GM11168 (cell line): ENCODE results near the gene DPEP3.

Experiments
- in situ Hi-C: fragments of 300-500 bp; cut with MboI; formaldehyde crosslinking; loops from one replicate; pipeline ENCODE4 v1.12.0; 2022; ENCODE audit warnings: low sequenced_read_pairs; ENCODE audit not compliant: unreplicated experiment

DPEP3 gene

GRCh38 chr16:67967958-67968399, 12.3 kb downstream of the DPEP3 start:
- in situ Hi-C loops: no loop called here

DNA sequence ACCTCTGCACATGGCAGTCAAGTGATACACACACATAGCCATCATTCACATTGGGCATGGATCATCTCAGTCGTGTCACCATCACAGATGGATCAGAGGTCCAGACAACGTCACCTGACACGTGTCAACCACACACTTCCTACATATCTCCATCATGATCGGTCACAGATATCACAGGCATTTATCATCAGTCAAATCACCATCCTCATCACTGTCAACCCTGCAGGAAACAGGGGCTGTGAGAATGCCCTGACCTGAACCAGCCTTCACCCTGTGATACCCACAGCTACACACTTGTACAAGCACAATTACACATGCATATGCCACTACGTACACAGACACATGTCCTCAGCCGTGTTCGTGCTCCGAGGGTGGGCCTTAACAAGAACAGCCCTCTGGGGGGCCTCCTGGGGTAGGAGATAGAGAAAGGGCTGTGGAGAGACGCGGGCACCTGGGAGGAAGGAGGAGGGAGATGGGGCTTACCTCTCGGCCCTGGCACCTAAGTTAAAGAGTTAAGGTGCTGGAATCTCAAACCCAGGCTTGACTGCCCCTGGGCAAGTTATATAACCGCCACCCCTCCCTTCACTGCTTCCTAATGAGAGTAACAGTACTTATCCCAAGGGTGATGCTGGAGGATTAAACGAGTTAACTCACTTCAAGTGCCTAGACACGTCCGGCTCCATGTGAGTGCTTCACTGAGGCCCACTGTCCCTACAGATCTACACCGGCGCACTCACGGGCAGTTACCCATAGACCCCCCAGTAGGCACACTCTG, 12.9 kb downstream of the DPEP3 start:
- in situ Hi-C loops: no loop called here

DNA sequence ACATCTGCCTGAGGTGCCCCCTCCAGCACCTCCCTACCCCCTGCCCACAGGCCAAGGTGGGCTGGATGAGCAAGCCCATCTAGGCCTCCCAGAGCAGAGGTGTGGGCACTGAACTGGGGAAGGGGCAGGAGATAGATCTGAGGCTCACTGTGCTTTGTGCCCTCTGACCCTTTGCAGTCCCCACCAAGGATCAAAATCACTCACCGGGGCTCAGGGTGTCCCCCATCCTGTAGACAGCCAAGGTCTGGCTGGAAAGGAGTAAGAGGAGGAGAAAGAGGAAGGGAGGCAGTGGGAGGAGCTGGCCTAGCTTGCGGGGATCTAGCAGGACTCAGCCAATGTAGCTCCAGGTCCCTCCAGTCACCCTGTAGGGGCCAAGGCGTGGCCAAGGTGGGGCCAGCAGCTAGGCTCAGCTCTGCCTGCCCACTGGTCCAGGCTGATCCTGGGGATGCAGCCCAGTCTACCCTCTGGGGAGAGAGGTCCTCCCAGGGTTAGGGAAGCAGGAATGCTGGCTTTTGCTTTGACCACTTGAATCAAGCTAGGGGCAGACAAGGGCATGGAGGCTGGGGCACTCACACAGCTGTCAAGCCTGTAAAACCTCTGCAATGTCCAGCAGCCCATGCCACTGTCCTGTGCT, 13.6 kb downstream of the DPEP3 start:
- in situ Hi-C loops: no loop called here

DNA sequence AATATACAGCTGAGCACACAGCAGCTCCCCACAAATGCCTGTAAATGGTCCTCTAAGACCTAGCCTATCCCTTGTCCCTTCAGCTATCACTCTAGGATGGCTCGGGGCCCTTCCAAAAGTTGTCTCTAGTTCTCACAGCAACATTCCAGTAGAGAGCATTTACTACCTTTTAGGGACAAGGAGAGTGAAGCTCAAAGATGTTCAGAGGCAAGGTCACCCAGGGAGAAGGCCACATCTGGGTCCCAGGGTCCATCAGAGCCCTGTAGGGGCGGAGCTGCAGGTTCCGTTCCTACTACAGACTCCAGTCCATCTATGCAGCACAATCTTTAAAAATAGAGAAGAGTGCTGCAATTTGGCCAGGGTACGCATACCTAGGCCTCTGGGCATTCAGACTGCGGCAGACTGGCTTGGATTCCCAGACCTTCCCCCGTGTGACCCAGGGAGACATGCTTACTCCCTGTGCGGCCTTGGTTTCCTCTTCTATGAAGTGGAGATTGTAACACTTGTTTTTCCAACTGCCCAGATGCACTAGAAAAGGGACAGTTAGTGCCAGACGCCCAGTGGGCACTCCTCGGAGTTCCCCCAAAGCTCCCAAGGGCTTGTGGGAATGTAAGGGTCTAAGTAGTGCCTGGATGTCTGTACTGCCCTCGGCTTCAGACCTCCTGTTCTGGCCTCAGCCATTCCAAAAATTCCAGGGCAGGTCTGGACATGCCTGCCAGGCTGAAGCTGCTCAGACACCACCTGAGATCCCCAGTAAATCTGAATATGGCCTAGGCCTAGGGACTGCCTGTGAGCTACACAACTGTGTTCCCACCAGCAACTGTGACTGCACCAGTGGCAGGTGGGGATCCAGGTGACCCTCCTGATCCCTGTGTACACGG, 14.4 kb downstream of the DPEP3 start:
- in situ Hi-C loops: no loop called here

DNA sequence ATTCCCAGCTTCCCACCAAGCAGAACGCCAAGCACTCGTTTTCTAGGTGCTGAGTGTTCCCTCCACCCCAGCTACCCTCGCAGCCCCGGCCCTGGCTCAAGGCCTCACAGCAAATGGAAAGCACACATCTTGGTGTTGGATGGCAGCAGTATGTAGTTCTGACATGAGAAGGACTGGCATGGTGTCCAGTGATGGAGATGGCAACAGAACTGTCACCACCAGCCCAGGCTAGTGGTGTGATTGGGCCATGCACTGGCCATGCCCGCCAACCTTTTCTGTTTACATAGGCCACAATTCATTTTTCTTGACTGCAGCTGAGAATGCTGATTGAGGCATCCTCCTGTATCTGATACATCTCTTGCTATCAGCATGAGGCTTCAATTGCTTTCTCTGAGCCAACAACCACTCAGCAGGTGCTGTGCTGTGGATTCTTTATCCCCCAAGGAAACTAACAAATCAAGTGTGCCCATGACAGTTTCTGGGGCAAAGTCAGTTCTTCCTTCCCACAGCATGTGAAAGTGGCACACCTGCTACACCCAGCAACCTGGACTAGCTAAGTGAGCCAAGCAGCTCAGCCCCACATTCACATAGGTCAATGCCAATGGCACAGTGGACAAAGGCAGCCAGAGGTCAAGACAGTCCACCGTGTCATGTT, 15.7 kb downstream of the DPEP3 start:
- in situ Hi-C loops: no loop called here

DNA sequence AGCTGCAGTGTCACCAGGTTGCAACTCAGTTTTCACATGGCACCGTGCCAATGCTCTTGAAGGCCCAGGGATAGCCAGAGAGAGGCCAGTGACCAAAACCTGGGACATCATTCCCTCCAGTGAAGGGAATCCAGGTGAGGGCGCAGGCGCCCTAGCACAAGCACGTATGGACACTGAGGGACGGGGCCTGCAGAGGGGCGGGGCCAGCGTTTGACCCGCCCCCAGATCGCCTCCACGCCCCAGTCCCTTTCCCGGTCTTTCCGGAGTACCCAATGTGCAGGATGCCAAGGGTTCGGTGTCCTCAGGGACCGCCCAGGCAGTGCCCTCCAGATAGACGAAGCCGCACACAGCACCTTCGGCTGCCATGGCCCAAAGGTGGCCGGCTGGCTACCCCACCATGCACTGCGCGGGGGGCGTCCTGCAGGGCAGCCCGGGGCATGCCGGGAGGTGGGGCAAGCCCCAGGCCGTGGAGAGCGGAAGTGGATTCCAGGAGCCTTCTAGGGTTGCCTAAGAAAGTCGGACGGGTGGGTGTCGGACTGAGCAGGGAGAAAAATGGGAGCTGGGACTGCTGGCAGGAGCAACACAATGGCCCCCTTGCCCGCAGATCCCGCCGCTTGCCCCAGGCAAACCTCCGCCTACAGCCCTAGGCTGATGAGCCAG, 16.5 kb downstream of the DPEP3 start:
- in situ Hi-C loops: no loop called here

DNA sequence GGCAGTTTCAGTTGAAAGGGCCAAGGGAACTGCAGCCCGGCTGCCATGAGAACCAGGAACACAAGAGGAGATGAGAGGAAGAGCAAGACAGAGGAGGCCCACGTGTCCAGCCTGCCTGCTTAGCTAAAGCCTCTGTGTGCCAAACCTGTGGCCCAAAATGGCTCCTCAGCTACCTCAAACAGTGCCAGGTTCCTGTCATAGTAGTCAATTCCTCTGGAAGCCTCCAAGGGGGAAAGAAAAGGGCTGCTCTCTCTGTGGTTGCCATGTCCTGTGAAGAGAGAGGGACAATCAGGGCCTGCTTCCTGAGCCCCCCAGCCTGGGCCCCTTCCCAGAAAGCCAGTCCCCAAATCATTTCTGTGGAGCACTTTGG, 17.0 kb downstream of the DPEP3 start:
- in situ Hi-C loops: no loop called here

- in situ Hi-C loops: no loop called here
Observed at GRCh38 chr16:67962135-67962534, 18.2 kb downstream of the DPEP3 start.

DNA sequence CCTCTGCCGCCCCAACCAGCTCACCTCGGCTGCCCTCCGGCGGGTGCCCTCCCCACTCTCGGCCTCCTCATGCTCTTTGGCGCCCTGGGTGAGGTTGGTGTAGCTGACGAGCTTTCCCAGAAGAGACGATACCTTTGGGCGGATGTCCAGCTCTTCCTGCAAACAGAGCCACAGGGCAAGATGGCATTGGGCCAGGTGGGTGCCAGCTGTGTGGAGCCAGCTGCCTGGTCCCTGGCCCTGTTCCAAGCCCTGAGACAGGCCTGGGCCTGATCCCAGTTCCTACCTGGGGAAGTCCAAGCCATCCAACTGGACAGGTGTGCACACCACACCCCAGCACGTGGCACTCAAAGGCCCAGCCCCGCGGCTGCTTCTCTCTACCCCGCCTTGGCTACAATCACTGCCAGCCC, 18.7 kb downstream of the DPEP3 start:
- in situ Hi-C loops: no loop called here

DNA sequence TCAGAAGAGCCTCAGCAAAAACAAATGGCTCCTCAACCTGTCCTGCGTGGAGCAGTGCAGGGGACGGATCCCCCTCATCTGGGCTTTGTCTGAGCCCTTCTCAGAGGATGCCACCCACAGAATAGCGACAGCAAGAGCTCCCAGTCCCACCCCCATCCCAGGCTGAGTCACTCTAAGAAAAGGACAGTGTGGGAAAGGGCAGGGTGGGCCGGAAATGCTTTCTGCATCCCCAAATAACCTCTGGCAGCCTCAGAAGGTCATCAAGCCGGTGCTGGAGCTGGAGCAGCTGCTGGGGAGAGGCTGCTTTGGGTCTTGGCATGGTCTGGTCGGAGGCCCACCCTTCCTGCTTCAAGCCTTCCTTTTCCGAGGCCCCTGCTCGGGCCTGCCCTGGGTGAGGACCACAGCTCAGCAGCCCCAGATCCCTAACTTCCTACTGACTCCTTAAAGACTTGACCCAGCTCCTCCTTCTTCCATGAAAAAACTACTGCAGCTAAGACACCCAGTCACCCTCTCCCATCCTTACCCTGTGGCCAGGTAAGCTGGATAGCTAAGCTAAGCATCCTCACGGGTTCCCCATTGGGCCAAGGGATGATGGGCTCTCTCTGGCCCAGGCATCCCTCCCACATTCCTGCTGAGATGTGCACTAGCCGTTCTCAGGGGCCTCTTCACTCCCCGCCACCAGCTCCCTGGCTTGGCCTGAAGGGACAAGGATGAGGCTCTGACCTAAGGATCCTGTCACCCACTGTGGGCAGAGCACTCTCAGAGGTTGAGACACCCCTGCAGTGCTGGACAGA, 20.6 kb downstream of the DPEP3 start:
- in situ Hi-C loops: no loop called here

DNA sequence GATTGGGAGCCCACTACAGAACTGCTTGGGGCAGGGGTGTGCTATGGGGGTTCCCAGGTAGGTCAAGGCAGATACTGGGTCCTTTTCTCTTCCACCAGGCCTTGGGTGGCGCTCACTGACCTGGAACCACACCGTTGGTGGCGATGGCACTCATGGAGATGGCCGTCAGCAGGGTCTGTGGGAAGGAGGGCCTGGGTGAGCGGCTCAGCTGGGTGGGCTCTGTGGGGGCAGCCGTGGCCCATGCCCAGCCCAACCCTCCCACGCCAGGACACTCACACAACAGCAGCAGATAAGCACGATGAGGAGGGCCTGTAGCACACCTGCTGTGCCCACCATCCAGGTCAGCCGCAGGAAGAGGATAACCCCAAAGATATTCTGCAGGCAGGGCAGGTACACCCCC, 22.7 kb downstream of the DPEP3 start:
- in situ Hi-C loops: no loop called here

DNA sequence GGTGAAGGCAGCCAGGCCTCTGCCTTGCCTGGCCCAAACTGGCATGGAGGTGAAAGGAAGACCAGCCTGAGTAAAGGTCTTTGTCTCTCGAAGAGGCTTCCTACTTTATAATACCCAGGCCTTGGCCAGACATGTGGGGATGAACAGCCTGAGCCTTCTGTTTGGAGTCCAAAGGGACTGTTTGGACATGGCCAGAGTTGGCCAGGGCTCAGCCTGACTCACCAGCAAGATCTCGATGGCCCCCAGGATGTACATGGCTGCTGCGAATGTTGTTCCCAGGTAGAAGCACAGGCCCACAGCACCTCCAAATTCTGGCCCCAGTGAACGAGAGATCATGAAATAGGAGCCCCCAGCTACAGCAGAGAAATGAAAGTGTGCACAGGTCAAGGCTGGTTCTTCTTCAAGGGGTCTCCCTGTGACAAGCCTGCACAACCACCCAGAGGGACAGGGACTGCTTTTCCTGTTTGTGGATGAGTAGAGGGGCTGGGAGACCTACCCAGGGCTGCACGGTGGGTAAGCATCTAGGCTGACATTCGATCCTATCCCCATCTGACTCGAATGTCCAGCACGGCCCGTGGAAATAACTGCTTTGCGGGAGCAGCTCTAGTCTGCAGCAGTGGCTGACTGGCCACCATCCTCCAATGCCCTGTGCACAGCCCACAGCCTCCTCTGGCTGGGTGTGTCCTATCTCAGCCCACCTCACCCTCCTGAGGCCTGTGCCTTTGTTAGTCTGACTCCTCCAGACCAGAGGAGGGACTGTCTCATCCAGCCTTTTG, 25.7 kb downstream of the DPEP3 start:
- in situ Hi-C loops: no loop called here

- in situ Hi-C loops: no loop called here
Observed at GRCh38 chr16:67953641-67954375, 26.5 kb downstream of the DPEP3 start.

- in situ Hi-C loops: no loop called here
Observed at GRCh38 chr16:67951485-67951884, 28.8 kb downstream of the DPEP3 start.

- in situ Hi-C loops: no loop called here
Observed at GRCh38 chr16:67950335-67950843, 29.9 kb downstream of the DPEP3 start.

- in situ Hi-C loops: no loop called here
Observed at GRCh38 chr16:67949645-67950044, 30.7 kb downstream of the DPEP3 start.

GRCh38 chr16:67948015-67948414, 32.3 kb downstream of the DPEP3 start:
- in situ Hi-C loops: no loop called here
